ENCODE data around the gene LTBP2. TPM values are rescaled to one million over a fixed set of nuclear protein-coding genes. Genes with fewer than 3 reads are reported as not detected.

LTBP2 gene
- total and polyA plus RNA-seq, 2 of the 8 experiments (the other 6 are each of a cell fraction or from before 2014, with no cell fraction given) = 0.48 to 0.89 TPM

DNA sequence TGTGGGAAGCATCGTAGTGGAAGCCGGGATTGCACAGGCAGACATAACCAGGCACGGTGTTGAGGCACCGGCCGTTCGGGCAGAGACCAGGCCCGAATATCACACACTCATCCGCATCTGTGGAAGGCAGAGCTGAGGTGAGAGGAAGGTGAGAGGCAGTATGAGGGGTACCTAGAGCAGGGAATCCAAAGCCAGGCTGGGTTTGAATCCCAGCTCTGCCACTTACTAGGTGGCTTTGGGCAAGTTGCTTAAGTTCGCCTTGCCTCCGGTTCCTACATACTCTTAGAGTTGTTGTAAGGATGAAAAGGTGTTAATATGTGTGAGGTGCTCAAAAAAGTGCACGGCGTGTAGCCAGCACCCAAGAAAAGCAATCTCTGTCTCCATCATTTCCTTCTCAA, 108.1 kb downstream of the LTBP2 start (continued):
- no peak for TF ChIP-seq FOSL1 (IDR thresholded peaks at IDR 0.05; ENCODE audit: insufficient read depth, low read depth, low read length)
- TF ChIP-seq CREB1 (IDR thresholded peaks at IDR 0.05) = no peak
- no peak for TF ChIP-seq ASH2L (IDR thresholded peaks at IDR 0.05; ENCODE audit: low read length)

Data from H1 (cell line).